T47D (cell line): Measurements from ENCODE around the gene PPM1L.

Source experiments
- DNase-seq, 2 experiments: peaks; one replicate each; pipeline versions ENCODE4 v3.0.0 to v3.0.0-alpha.2; 2011 to 2012; ENCODE audit warnings: low read depth in 1 of 2, low spot score in 1 of 2
- JUND ChIP-seq: IDR thresholded peaks from 2 replicates; pipeline ENCODE4 v1.6.1; 2012; ENCODE audit warnings: low read depth
- in situ Hi-C: cut with HindIII; loops from 2 replicates; pipeline ENCODE4 v1.10.0; 2016; ENCODE audit warnings: low sequenced_read_pairs, low pct_unique_long_range_greater_than_20kb

Gene PPM1L

DNA sequence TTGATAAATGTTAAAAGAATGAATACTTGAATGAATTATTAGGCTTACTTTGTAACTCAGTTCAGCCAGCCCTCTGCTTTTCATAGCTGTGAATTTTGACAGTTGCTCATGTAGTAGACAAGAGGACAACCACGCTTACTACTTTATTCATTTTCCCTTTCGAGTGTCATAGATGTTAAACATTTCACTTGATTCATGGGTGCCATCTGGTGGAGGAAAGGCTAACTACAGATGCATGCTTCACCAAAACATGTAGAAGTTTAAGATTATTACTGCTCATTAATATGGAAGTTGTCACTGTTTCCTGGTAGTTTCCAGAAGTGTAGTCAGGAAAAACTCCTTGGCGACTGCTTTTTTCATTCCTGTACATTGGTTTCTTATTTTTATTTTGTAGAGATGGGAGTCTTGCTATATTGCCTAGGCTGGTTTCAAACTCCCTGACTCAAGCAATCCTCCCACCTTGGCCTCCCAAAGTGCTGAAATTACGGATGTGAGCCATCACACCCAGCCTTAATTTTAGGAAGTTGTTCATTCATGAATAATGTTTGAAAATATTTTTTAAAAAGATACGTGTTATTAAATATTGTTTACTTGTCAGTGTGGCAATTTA is 186.0 kb downstream of the PPM1L start:
- in situ Hi-C loops = no loop called here
- no peak for TF ChIP-seq JUND
- DNase-seq = peak; percentile 57 to 87

GRCh38 chr3:160943996-160944395 is 188.0 kb downstream of the PPM1L start:
- in situ Hi-C loops = no loop called here
- no peak for TF ChIP-seq JUND

DNA sequence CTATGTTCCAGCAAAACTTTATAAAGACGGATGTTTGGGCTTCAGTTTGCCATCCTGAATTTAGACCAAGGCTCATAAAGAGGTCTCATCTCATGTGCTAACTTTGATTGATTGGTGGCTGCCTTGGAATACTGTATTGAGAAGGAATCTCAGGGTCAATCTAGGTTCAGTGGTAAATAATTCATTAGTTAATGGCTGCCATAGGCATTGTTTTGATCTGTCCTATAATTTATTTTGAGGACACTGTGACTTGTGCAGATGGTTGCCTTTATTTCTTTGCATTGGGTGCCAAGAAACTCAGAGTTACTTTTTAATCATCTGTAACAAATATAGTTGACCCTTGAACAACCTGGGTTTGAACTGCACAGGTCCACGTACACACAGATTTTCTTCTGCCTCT is 189.3 kb downstream of the PPM1L start:
- in situ Hi-C loops = no loop called here
- no peak for DNase-seq
- no peak for TF ChIP-seq JUND

More at GRCh38 chr3:160943996-160944395, 188.0 kb downstream of the PPM1L start:
- DNase-seq = no peak

GRCh38 chr3:160948273-160948672 is 192.2 kb downstream of the PPM1L start:
- TF ChIP-seq JUND = no peak
- peak in 1 of 2 experiments; percentile 21 for DNase-seq
- in situ Hi-C loops = no loop called here

GRCh38 chr3:160949460-160949859 is 193.4 kb downstream of the PPM1L start:
- no peak for TF ChIP-seq JUND
- in situ Hi-C loops = no loop called here
- no peak for DNase-seq

DNA sequence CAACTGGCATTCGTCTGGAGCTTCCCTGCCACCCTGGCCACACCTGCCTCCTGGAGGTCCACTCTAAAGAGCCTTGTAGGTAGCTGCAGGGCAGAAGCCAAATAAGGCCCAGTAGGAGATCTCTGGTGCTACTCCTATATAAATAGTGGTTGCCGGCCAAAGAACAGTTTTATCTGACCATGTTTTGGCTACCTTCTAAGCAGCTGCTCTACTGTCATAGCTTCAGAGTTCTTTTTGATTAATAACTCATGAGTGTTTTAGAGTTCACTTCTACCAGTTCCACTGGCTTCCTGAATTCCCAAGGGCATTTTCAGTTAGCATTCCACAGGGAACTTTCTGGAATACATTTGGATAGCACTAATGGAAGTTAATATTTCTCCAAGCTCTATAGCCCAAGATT is 194.5 kb downstream of the PPM1L start:
- in situ Hi-C loops = no loop called here
- TF ChIP-seq JUND = no peak
- DNase-seq = no peak

GRCh38 chr3:160950954-160951353 is 194.9 kb downstream of the PPM1L start:
- TF ChIP-seq JUND = no peak
- no peak for DNase-seq
- in situ Hi-C loops = no loop called here

GRCh38 chr3:160951642-160952487 is 195.8 kb downstream of the PPM1L start:
- in situ Hi-C loops = no loop called here
- DNase-seq = no peak
- no peak for TF ChIP-seq JUND

- DNase-seq = no peak
- in situ Hi-C loops = no loop called here
- no peak for TF ChIP-seq JUND
These were observed 197.7 kb downstream of the PPM1L start for GRCh38 chr3:160953686-160954085.

GRCh38 chr3:160956785-160957184 is 200.8 kb downstream of the PPM1L start:
- DNase-seq = peak in 1 of 2 experiments; percentile 59
- in situ Hi-C loops = no loop called here
- TF ChIP-seq JUND = no peak

GRCh38 chr3:160960568-160960967 is 204.5 kb downstream of the PPM1L start:
- TF ChIP-seq JUND = no peak
- in situ Hi-C loops = no loop called here

DNA sequence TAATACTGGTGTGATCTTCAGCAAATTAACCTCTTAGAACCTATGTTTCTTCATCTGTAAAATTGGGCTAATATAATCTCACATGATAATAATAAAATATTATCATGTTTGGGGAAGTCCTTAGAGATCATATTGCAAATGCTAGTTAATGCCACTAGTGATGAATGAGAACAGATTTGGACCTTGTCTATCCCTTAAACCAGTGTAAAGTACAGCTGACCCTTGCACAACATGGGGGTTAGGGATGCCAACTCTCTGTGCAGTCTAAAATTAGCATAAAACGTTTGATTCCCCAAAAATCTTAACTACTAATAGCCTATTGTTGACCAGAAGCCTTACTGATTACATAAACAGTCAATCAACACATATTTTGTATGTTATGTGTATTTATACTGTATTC is 207.9 kb downstream of the PPM1L start:
- in situ Hi-C loops = no loop called here
- DNase-seq = no peak
- TF ChIP-seq JUND = no peak

More at GRCh38 chr3:160960568-160960967, 204.5 kb downstream of the PPM1L start:
- DNase-seq = no peak

GRCh38 chr3:160968761-160969160 is 212.7 kb downstream of the PPM1L start:
- in situ Hi-C loops = no loop called here
- no peak for TF ChIP-seq JUND
- DNase-seq = no peak
